ENCODE measurements around the gene PFKFB3.

- TF ChIP-seq CTCF (IDR thresholded peaks at IDR 0.05) (no peak), POLR2A (IDR thresholded peaks at IDR 0.05) (no peak)
Measured at GRCh38 chr10:6230315-6230714, 27.6 kb downstream of the PFKFB3 start.
